ENCODE results near the gene MAX.

MAX gene

DNA sequence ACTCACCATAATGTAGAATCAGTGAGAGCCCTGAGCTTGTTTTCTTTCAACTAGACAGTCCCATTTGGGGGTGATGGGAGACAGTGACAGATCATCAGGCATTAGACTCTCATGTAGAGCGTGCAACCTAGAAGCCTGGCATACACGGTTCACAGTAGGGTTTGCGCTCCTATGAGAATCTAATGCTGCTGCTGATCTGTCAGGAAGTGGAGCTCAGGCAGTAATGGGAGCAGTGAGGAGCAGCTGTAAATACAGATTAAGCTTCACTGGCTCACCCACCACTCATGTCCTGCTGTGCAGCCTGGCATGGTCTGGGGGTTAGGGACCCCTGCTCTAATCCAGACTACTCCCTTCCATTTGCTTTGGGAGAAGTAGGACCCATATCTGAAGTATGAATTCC, 60.0 kb downstream of the MAX start:
- TF ChIP-seq GATA3 (IDR thresholded peaks at IDR 0.05; ENCODE audit: low read depth, low read length) = no peak
- no peak for TF ChIP-seq GATA2 (IDR thresholded peaks at IDR 0.05; ENCODE audit: low read depth, low read length)

DNA sequence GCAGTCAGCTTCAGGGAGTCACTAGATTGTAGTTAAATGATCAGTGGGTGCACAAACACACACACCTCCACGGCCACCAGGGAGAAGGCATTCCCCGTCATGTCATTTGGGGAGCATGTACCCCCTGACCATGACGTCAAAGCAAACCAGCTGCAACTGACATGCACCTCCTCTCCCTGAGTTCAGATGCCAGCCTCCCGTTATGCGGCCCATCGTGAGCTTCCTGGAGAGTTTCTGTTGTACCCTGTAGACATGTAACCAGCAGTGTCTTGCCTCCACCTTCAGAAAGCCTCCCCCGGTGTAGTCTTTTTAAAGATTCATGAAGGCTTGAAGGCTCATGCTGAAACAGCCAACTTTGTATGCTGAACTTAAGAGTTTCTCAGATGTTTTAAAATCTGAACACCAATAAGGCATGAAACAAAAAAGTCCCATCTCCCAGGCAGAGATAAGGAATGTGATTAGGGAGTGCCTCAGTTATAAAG, 60.8 kb downstream of the MAX start:
- no peak for TF ChIP-seq GATA3 (IDR thresholded peaks at IDR 0.05; ENCODE audit: low read depth, low read length)
- no peak for TF ChIP-seq GATA2 (IDR thresholded peaks at IDR 0.05; ENCODE audit: low read depth, low read length)

DNA sequence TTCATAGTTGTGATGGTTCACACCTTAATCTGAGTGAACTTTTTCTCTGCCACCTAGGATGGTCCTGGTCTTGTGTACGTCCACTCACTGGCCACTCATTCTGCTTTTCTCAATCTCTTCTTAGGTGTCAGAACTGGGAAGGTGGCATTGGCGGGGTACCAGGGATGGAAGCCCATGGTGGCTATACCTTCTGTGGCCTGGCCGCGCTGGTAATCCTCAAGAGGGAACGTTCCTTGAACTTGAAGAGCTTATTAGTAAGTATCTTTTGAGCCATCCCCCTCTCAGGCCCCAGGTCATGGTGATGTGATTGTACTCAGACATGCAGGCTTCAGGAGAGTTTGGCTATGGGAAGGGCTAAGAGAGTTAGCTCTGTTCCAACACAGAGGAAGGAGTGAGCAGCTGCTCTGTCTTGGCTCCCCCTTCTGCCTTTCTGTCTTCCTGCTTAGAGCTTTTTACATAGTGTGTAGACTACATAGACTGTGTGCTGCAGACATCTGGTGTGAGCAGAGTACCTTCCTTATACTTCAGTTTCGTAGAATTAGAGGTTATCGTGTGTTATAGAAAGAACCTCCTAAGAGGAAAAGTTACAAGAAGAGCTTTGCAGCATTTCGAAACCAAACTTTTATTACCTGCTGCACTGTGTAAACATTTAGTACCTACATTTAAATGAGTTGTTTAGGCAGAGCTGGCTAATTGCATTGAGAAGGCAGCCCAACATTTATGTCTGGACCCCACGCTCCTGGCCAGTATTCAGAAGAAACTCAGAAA, 61.5 kb downstream of the MAX start:
- TF ChIP-seq GATA3 (IDR thresholded peaks at IDR 0.05; ENCODE audit: low read depth, low read length) = no peak
- TF ChIP-seq GATA2 (IDR thresholded peaks at IDR 0.05; ENCODE audit: low read depth, low read length) = no peak

DNA sequence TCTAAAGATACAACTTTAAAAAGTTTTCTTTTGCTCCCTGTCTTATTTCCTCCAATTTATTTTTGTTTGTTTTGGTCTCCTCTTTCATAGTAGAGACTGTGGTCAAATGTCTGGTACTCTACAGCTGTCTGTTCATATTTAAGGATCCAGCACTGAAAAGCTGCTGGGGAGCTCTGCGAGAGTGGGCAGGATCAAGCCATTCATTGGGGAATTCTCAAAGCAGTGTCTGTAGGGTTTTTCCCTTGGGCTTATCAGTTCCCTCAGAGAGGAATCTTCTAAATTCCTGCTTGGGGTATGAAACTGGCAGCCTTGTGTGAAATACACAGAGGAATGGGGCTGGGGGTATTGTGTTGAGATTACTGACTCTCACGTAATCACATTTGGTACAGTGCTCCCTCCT, 63.4 kb downstream of the MAX start:
- TF ChIP-seq GATA3 (IDR thresholded peaks at IDR 0.05; ENCODE audit: low read depth, low read length) (no peak), GATA2 (IDR thresholded peaks at IDR 0.05; ENCODE audit: low read depth, low read length) (no peak)

DNA sequence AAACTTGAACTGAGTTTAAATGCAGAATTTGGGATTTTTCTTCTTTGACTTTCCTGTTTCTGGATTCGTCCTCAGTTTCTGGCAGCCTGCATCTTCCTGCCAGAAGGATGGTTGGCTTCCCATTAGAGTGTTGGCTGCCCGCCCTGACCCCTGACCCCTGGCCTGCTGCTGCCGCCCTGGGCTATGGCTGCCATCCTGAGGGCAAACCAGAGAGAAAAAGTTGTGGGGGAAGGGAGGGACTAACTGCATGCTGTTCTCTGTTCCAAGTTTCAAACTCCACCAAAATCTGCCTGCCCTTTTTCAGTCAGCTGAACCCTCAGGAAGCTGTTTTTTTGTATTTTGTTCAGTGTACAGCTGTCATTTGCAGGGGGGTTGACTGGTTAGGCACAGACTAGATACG, 67.3 kb downstream of the MAX start:
- no peak for TF ChIP-seq GATA3 (IDR thresholded peaks at IDR 0.05; ENCODE audit: low read depth, low read length)

DNA sequence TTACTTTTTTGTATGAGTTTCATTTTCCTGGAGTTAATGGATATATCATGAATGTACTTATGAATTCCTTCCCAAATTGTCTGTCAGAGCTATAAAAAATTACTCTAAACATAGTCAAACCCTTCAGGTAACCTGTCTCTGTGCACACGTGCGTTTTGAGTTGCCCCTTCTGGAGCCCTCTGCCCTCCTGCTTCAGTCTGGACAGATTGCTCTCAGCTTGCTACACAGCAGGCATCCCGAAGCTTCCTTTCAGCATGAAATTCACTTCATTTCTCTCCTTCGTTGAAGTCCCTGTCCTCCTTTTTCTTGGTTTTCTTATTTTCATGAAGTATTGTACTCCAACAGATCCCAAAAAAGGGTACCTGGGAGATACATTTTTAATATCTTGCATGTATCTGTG, 68.3 kb downstream of the MAX start:
- TF ChIP-seq GATA3 (IDR thresholded peaks at IDR 0.05; ENCODE audit: low read depth, low read length) (no peak), GATA2 (IDR thresholded peaks at IDR 0.05; ENCODE audit: low read depth, low read length) (no peak)

DNA sequence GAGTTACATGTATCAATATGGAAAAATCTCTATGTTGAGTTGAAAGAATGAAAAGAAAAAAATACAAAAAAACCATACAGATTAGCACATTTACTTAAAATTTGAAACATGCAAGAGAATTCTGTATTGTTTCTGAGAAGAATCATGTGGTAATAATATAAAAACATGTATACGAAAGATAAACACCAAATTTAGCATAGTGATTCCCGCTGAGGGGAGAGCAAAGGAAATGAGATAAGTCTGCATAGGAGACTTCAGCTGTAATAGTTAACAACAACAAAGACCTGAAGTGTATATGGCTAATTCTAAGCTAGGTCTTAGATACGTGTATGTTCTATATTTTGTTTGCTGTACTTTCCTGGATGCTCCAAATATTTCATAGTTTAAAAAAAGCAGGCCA, 69.1 kb downstream of the MAX start:
- TF ChIP-seq GATA2 (IDR thresholded peaks at IDR 0.05; ENCODE audit: low read depth, low read length) (no peak), GATA3 (IDR thresholded peaks at IDR 0.05; ENCODE audit: low read depth, low read length) (no peak)

DNA sequence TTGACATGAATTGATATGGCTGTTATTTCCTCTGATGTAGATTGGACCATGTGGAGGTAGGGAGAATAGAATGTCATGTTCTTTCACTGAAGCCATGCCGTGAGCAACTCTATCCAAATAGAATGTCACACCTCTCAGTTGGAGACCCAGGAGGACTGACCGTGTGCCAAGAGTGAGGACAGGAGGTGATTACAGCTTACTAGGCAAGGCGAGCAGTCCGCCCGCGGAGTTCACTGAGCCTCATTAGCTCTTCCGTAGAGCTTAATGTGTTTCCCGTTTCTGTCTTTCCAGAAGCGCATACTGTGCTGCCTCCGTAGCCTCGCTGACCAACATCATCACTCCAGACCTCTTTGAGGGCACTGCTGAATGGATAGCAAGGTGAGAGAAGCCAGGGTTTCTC, 70.0 kb downstream of the MAX start:
- TF ChIP-seq GATA2 (IDR thresholded peaks at IDR 0.05; ENCODE audit: low read depth, low read length) (no peak), GATA3 (IDR thresholded peaks at IDR 0.05; ENCODE audit: low read depth, low read length) (no peak)

DNA sequence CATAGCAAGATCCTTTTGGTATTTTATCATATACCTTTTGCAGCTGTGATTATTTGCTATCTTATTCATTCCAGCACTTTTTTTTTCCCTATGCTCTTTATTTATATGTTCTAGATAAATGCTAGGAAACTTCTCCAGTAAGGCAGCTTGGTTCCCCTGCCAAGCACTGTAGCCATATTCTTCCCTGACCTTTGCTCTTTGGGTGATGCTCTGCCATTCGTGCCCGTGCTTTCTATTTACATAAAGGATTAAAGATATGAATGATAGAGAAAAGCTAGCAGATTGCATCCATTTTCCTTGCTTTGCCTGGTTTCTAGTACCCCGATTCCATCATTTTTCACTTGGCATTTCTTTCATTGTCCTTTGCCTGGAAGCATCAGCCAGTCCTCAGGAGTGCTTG, 73.4 kb downstream of the MAX start:
- TF ChIP-seq GATA2 (IDR thresholded peaks at IDR 0.05; ENCODE audit: low read depth, low read length) (no peak), GATA3 (IDR thresholded peaks at IDR 0.05; ENCODE audit: low read depth, low read length) (no peak)

DNA sequence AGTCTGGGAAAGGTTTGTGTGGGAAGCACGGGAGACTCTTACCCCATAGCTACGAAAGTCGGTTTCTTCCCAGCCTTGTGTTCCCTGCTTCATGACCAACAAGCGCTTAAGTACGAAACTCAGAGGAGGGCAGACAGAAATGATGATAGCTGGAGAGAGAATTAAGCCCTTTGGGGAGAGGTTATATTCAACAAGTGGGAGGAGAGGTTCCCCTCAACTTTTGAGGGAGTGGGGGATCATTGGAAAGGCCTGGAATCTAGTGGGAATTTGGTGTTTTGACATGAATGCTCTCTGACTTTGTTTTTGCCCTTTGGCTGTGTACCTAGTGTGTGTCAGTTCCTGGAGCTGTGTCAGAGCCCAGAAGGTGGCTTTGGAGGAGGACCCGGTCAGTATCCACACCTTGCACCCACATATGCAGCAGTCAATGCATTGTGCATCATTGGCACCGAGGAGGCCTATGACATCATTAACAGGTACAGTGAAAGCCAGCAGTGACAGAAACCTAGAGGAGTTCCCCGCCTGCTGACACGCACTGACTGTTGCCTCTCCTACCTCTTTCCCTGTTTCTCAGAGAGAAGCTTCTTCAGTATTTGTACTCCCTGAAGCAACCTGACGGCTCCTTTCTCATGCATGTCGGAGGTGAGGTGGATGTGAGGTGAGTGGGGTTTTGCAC, 75.1 kb downstream of the MAX start:
- TF ChIP-seq GATA2 (IDR thresholded peaks at IDR 0.05; ENCODE audit: low read depth, low read length) (no peak), GATA3 (IDR thresholded peaks at IDR 0.05; ENCODE audit: low read depth, low read length) (no peak)

DNA sequence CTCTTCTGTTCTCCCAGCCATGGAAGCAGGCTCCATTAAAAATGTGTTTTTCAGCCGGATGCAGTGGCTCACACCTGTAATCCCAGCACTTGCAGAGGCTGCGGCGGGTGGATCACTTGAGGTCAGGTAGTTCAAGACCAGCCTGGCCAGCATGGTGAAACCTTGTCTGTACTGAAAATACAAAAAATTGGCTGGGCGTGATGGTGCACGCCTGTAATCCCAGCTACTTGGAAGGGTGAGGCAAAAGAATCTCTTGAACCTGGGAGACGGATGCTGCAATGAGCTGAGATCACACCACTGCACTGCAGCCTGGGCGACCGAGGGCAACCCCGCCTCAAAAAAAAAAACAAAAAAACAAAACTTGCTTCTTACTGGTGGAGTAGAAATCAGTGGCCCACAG, 75.8 kb downstream of the MAX start:
- no peak for TF ChIP-seq GATA2 (IDR thresholded peaks at IDR 0.05; ENCODE audit: low read depth, low read length)
- no peak for TF ChIP-seq GATA3 (IDR thresholded peaks at IDR 0.05; ENCODE audit: low read depth, low read length)

DNA sequence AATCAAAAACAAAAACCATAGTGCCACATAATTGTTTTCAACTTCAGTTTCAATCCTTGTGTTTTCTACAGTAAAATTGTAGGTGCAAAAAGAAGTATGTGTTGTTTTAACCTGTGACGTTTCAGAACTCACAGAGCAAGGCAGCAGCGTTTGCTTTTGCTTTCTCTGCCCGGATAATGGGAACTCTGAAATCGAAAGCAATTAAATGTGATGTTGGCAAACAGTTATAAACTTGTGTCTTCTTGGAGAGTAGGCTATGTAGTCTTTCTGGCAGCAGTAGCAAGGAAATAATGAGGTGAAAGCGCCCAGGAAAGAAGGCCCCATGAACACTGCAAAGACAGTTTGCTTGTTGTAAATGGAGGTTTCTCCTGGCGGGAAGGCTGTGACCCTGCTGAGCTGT, 76.5 kb downstream of the MAX start:
- no peak for TF ChIP-seq GATA2 (IDR thresholded peaks at IDR 0.05; ENCODE audit: low read depth, low read length)
- TF ChIP-seq GATA3 (IDR thresholded peaks at IDR 0.05; ENCODE audit: low read depth, low read length) = no peak

All from SH-SY5Y (cell line).